Thymus (tissue), 14 donors: ENCODE data around the gene RAP1GAP2. TPM values are rescaled to one million over a fixed set of nuclear protein-coding genes. Genes with fewer than 3 reads are reported as not detected.
A peak's percentile ranks its signal among the peaks of the same experiment; 100 is the strongest.

ENCODE experiments used
- DNase-seq, 9 donors: peaks; one replicate each; pipeline ENCODE4 v3.0.0-alpha.2; 2013; ENCODE audit warnings: low spot score in 9 of 9, low read depth in 6 of 9, missing footprints in 1 of 9
- H3K27ac ChIP-seq, 2 donors: one replicate each; pipeline ENCODE4 v1.5.1; 2013; ENCODE audit warnings: control low read depth in 1 of 2, low read depth in 1 of 2, low read length in 1 of 2, mild to moderate bottlenecking in 1 of 2, moderate library complexity in 1 of 2
- H3K27me3 ChIP-seq, 2 donors: one replicate each; pipeline ENCODE4 v1.5.1; 2013; ENCODE audit warnings: low read length in 1 of 2; ENCODE audit not compliant: control insufficient read depth in 2 of 2, insufficient read depth in 1 of 2
- H3K36me3 ChIP-seq, 2 donors: one replicate each; pipeline ENCODE4 v1.5.1; 2013; ENCODE audit warnings: low read length in 1 of 2, mild to moderate bottlenecking in 1 of 2, moderate library complexity in 1 of 2; ENCODE audit not compliant: control insufficient read depth in 2 of 2, insufficient read depth in 2 of 2
- H3K4me1 ChIP-seq, 2 donors: one replicate each; pipeline ENCODE4 v1.5.1; 2013; ENCODE audit warnings: low read length in 2 of 2; ENCODE audit not compliant: control insufficient read depth in 2 of 2, insufficient read depth in 2 of 2
- H3K4me3 ChIP-seq, 2 donors: one replicate each; pipeline ENCODE4 v1.5.1; 2013; ENCODE audit warnings: low read length in 2 of 2, control low read depth in 1 of 2, mild to moderate bottlenecking in 1 of 2
- H3K9me3 ChIP-seq, 2 donors: one replicate each; pipeline ENCODE4 v1.5.1; 2013; ENCODE audit warnings: low read length in 1 of 2, mild to moderate bottlenecking in 1 of 2; ENCODE audit not compliant: control insufficient read depth in 2 of 2, insufficient read depth in 1 of 2
- whole genome bisulfite sequencing: extraction: QIAGEN DNeasy Blood & Tissue Kit; methylation state at CpG from one replicate; pipeline ENCODE4 v1.1.7; 2013; 5-methylcytosine and 5-hydroxymethylcytosine counted together
- long read RNA-seq, 10 donors: transcript quantifications; one replicate each; lab custom pipeline, GENCODE V29; 2026
- polyA plus RNA-seq: library from polyadenylated mRNA; stranded (reverse); fragments of 200-250 nt; gene quantifications from one replicate; pipeline ENCODE4 v1.2.3, GENCODE V29; 2013
- total RNA-seq: library from RNA; stranded (reverse); fragments of 120-200 nt; gene quantifications from one replicate; pipeline ENCODE4 v1.2.4, GENCODE V29; 2013
- donor health status: healthy.

RAP1GAP2 gene
- total RNA-seq (3.8 TPM), polyA plus RNA-seq (1.6 TPM)
- long read RNA-seq, donor 1: 0 reads
- long read RNA-seq, donor 2: 0 reads
- long read RNA-seq, donor 3, full-length matches to known transcripts: 4 of 4 reads
- long read RNA-seq, donor 3, partial matches to known transcripts: 0 of 4 reads
- long read RNA-seq, donor 3, other reads (novel, unspliced or antisense): 0 of 4 reads
- long read RNA-seq, donor 4, full-length matches to known transcripts: 4 of 4 reads
- long read RNA-seq, donor 4, partial matches to known transcripts: 0 of 4 reads
- long read RNA-seq, donor 4, other reads (novel, unspliced or antisense): 0 of 4 reads
- long read RNA-seq, donor 5, full-length matches to known transcripts: 4 of 4 reads
- long read RNA-seq, donor 5, partial matches to known transcripts: 0 of 4 reads
- long read RNA-seq, donor 5, other reads (novel, unspliced or antisense): 0 of 4 reads
- long read RNA-seq, donor 6, full-length matches to known transcripts: 4 of 4 reads
- long read RNA-seq, donor 6, partial matches to known transcripts: 0 of 4 reads
- long read RNA-seq, donor 6, other reads (novel, unspliced or antisense): 0 of 4 reads
- long read RNA-seq, donor 7, full-length matches to known transcripts: 4 of 4 reads
- long read RNA-seq, donor 7, partial matches to known transcripts: 0 of 4 reads
- long read RNA-seq, donor 7, other reads (novel, unspliced or antisense): 0 of 4 reads
- long read RNA-seq, donor 8, full-length matches to known transcripts: 3 of 3 reads
- long read RNA-seq, donor 8, partial matches to known transcripts: 0 of 3 reads
- long read RNA-seq, donor 8, other reads (novel, unspliced or antisense): 0 of 3 reads
- long read RNA-seq, donor 9, full-length matches to known transcripts: 3 of 3 reads
- long read RNA-seq, donor 9, partial matches to known transcripts: 0 of 3 reads
- long read RNA-seq, donor 9, other reads (novel, unspliced or antisense): 0 of 3 reads
- long read RNA-seq, donor 10, full-length matches to known transcripts: 2 of 2 reads
- long read RNA-seq, donor 10, partial matches to known transcripts: 0 of 2 reads
- long read RNA-seq, donor 10, other reads (novel, unspliced or antisense): 0 of 2 reads

DNA sequence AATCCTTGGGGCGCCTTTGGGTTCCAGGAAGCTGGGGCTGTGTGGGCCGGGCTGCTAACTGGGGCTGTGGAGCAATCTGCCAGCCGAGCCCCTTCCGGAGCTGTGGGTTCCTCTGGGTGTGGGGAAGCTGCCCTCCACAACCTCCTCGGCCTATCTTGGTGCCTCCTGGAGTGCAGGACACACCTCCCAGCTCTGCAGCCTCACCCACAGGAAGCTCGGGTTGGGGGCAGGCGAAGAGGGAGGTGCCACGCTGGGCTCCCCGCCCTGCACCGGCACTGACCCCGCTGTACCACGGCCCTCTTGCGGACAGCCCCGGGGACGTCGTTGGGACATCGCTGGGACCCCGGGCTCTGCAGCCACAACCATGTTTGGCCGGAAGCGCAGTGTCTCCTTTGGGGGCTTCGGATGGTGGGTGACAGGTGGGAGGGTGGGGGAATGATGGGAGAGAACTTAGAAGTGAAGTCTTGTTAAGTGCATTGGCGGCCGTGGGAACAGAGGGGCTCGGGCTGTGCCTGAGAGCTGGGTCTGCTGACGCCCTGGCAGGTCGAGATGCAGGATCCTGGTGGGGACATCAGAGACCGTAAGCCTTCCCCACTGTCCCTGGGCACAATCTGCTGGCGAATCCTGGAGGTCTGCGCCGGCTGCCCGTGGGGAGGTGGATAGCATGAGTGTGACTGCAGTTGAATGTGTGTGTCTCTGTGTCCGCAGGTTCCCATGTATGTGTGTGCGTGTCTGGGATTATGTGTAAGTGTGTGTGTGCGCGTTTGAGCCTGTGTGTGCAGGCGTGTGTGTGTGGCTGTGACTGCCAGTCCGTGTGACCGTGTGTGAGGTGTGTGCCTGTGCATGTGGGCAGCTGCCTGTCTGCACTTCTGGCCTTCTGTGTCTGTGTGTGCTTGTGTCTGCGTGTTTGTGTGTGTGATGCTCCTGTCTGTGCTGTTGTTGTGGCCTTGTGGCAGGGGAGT, at the start of gene RAP1GAP2:
TSS of gene RAP1GAP2 (plus strand) at position 275 of the 962 bp plus-strand sequence. CDS start at position 365, 90 bp downstream.
- Histone ChIP-seq H3K27me3 (peaks cover 8 to 66% of the 10 kb centered on the region in 2 donors), H3K4me1 (peaks cover 22 to 73% of the 10 kb centered on the region in 2 donors), H3K9me3 (no peaks in the 10 kb centered on the region), H3K36me3 (no peaks in the 10 kb centered on the region), H3K27ac (no peak within 1 kb of the TSS), H3K4me3 (peak within 1 kb of the TSS; percentile 34)
- DNase-seq: peak in 2 of 9 donors; percentile 56 to 71
- 5% methylated on average over 39 of the region's 39 CpGs for WGBS

DNA sequence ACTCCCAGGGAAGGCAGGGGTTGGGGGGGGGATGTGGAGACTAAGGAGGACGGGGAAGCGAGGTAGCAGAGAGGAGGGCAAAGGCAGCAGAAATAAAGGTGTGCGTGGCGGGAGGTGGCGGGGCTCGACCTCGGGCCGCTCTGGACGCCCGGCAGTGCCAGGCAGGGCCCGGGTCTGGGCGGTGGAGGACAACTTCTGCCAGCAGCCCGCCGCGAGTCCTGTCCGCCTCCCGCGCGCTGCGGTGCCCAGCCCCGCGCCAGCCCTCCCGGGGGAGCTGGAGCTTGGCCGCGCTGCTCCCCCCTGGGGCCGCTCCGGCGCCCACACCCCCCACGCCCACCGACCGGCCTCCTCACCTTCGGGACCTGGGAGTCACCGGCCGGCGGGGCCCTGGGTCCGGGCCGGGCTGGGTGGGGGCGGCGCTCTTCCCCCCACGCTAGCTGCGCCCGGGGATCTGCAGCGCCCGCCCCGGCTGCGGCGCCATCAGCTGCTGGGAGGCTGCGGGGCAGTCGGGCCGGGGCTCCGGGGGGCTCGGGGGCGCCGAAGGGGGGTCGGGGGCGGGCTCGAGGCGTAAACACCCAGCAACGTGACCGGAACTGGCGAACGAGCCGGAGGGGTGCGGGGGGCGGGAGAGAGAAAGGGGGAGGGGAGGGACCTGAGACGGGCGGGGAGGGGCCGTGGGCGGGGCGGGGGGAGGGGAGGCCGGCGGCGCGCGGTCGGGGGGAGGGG, 47.0 kb upstream of the RAP1GAP2 start, which contains the start of gene CCDC92B:
TSS of gene CCDC92B (minus strand) at position 595 of the 726 bp plus-strand sequence. CDS start 14,507 bp downstream, outside the sequence.
- H3K36me3 ChIP-seq: no peaks in the 10 kb centered on the region
- H3K27ac ChIP-seq: no peak within 1 kb of the TSS
- peaks cover 2% of the 10 kb centered on the region in 2 donors for H3K4me1 ChIP-seq
- no peaks in the 10 kb centered on the region for H3K9me3 ChIP-seq
- H3K4me3 ChIP-seq: peak within 1 kb of the TSS in 1 of 2 donors; percentile 27
- no peak for DNase-seq
- 8% methylated on average over 75 of the region's 76 CpGs for WGBS
- peaks cover 36 to 87% of the 10 kb centered on the region in 2 donors for H3K27me3 ChIP-seq

DNA sequence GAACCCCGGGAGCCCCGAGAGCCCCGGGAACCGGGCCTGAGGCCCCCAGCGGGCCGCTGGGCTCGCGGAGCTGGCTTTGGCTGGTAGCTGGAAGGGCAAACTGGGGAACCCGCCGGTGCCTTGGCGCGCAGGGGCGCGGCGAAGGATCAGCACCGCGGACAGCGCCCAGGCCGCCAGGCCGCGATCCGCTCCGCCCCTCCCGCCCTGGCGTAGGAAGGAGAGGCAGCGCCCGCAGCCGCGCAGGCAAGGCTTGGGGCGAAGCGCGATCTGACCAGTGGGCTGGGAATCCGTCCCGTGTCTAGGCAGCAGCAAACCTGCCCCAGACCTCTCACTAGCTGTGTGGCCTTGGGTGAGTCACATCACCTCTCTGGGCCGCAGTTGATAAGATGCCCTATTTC, 46.5 kb upstream of the RAP1GAP2 start:
- Histone ChIP-seq H3K4me1 (peaks cover 2% of the 10 kb centered on the region in 2 donors), H3K27me3 (peaks cover 42 to 87% of the 10 kb centered on the region in 2 donors), H3K36me3 (no peaks in the 10 kb centered on the region), H3K9me3 (no peaks in the 10 kb centered on the region), H3K27ac (no peak overlapping the region), H3K4me3 (peak overlapping the region in 1 of 2 donors; percentile 27)
- 2% methylated on average over 35 of the region's 35 CpGs for WGBS
- peak; percentile 45 to 86 (median 62) for DNase-seq

DNA sequence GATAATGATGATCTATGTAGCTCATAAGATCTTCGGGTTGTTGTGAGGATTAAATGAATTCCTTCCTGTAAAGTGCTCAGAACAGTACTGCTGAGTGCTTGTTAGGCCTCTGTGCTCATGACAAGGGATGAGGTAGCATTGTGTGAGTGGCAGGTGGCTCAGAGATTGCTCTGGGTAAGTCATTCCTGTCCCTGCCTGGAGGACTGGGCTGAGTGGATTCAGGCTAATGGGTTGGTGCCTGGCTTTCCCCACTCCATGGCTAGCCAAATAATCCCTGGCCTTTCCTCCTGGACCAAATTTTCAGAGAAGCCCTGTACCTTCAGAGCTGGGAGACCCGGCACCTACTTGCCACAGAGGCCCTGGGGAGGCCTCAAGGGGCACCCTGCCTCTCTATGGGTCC, 45.5 kb upstream of the RAP1GAP2 start:
- Histone ChIP-seq H3K36me3 (no peaks in the 10 kb centered on the region), H3K27me3 (peaks cover 49 to 84% of the 10 kb centered on the region in 2 donors), H3K27ac (no peak overlapping the region), H3K4me1 (peaks cover 2% of the 10 kb centered on the region in 2 donors), H3K4me3 (no peak overlapping the region), H3K9me3 (no peaks in the 10 kb centered on the region)
- 94% methylated on average over 2 of the region's 2 CpGs for WGBS
- DNase-seq: no peak

DNA sequence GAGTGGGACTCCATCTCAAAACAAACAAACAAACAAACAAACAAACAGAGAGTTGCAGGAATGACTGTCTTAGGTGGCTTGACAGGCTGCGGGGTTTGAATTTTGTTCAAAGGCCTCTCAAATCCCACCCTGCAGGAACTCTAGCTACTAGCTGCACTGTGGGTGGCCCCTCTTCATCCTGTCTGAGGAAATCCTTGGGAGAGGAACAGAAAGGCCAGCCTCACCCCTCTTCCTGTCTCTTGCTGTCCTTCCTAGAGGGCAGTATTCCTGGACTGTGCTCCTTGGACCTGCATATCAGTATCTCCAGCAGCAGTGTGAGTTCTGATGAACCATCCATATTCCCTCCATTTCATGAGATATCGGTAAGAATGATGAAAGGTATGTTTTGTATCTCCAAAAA, 44.7 kb upstream of the RAP1GAP2 start:
- 90% methylated on average over 2 of the region's 2 CpGs for WGBS
- Histone ChIP-seq H3K27ac (no peak overlapping the region), H3K9me3 (no peaks in the 10 kb centered on the region), H3K4me3 (no peak overlapping the region), H3K4me1 (peaks cover 2% of the 10 kb centered on the region in 2 donors), H3K36me3 (no peaks in the 10 kb centered on the region), H3K27me3 (peaks cover 57 to 85% of the 10 kb centered on the region in 2 donors)
- no peak for DNase-seq

DNA sequence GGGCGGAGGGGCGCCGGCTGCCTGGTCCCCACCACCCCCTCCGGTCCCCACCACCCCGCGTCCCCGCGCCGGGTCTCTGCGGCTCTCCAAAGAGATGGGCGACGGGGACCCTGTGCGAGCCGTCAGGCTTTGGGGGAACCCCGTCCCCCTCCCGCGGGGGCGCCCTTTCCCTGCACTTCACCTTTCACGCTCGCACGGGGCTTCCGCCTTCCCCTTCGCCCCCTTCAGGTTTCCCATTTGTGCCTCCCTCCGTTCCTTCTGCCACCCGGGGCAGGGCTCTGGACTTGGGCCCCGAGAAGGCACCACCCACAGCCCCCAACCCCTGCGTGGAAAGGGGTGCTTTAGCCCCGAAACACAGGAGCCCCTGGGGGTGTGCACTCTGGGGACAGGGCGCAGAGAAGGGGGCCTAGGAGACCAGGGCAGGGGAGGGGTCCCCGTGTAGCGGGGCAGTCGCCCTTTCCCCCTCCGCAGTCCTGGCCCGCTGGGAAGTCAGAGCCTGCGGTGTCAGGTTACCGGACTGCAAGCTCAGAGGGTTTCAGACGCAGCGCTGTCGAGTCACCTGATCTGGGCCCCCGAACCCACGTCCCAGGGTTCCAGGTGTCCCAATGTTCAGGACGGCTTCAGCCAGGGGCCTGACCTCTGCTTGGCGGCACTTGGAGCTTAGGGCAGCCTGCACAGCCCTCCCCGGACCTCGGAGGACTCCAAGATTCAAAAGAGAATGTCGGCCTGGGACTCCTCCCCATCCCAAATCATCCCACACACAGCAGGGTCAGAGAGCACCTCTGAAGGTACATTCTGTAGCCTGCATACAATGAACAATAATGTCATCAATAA, 40.1 kb upstream of the RAP1GAP2 start:
- WGBS: 6% methylated on average over 46 of the region's 46 CpGs
- H3K36me3 ChIP-seq: no peaks in the 10 kb centered on the region
- H3K4me3 ChIP-seq: no peak overlapping the region
- no peak for DNase-seq
- no peaks in the 10 kb centered on the region for H3K4me1 ChIP-seq
- H3K9me3 ChIP-seq: no peaks in the 10 kb centered on the region
- no peak overlapping the region for H3K27ac ChIP-seq
- H3K27me3 ChIP-seq: peaks cover 42 to 69% of the 10 kb centered on the region in 2 donors

DNA sequence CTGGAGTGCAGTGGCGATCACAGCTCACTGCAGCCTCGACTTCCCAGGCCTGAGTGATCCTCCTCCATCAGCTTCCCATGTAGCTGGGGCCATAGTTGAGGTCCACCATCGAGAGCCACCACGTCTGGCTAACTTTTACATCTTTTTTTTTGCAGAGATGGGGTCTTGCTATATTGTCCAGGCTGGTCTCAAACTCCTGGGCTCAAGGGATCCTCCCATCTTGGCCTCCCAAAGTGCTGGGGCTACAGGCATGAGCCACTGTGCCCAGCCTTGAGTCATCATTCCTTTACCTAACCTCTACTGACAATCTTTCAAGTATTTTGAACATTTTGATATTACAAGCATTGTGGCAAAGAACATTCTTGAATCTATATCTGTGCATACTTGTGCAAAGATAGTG, 37.4 kb upstream of the RAP1GAP2 start:
- no peak for DNase-seq
- H3K9me3 ChIP-seq: no peaks in the 10 kb centered on the region
- 82% methylated on average over 4 of the region's 4 CpGs for WGBS
- H3K27ac ChIP-seq: no peak overlapping the region
- no peak overlapping the region for H3K4me3 ChIP-seq
- H3K27me3 ChIP-seq: peaks cover 37 to 51% of the 10 kb centered on the region in 2 donors
- H3K4me1 ChIP-seq: no peaks in the 10 kb centered on the region
- no peaks in the 10 kb centered on the region for H3K36me3 ChIP-seq
